ENCODE data around the gene KLHL41.

DNA sequence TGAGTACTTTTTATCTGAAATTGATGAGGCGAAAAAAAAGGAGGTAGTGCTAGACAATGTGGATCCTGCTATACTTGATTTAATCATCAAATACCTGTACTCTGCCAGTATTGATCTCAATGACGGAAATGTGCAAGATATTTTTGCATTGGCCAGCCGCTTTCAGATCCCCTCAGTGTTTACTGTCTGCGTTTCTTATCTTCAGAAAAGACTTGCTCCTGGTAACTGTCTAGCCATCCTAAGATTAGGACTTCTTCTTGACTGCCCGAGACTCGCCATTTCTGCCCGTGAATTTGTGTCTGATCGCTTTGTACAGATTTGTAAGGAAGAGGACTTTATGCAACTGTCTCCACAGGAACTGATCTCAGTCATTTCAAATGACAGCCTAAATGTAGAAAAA, 453 bp downstream of the KLHL41 start:
- TF ChIP-seq POLR2AphosphoS5 (IDR thresholded peaks at IDR 0.05; ENCODE audit: insufficient read depth in 1 of 2, low read depth in 1 of 2) (no peak), POLR2A (IDR thresholded peaks at IDR 0.05) (no peak)
- TF ChIP-seq, protein P1, sequence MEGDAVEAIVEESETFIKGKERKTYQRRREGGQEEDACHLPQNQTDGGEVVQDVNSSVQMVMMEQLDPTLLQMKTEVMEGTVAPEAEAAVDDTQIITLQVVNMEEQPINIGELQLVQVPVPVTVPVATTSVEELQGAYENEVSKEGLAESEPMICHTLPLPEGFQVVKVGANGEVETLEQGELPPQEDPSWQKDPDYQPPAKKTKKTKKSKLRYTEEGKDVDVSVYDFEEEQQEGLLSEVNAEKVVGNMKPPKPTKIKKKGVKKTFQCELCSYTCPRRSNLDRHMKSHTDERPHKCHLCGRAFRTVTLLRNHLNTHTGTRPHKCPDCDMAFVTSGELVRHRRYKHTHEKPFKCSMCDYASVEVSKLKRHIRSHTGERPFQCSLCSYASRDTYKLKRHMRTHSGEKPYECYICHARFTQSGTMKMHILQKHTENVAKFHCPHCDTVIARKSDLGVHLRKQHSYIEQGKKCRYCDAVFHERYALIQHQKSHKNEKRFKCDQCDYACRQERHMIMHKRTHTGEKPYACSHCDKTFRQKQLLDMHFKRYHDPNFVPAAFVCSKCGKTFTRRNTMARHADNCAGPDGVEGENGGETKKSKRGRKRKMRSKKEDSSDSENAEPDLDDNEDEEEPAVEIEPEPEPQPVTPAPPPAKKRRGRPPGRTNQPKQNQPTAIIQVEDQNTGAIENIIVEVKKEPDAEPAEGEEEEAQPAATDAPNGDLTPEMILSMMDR (IDR thresholded peaks at IDR 0.05) = no peak

Data from vagina (tissue), 2 donors.